ENCODE results near the gene SELENOM.
"Not testable (repeated sequence)": the region's sequence is repeated elsewhere in the genome, so short reads cannot be mapped to it uniquely, and the experiment has no call there.

The SELENOM gene

GRCh38 chr22:31130873-31131272 lies 23.5 kb upstream of the SELENOM start:
- no peak for DNase-seq (ENCODE audit: low read depth)

- DNase-seq (ENCODE audit: low read depth), result no peak
These were observed 20.8 kb upstream of the SELENOM start for GRCh38 chr22:31128156-31128555.

GRCh38 chr22:31127181-31127772 lies 19.9 kb upstream of the SELENOM start:
- DNase-seq (ENCODE audit: low read depth), result no peak

GRCh38 chr22:31126869-31127175 lies 19.5 kb upstream of the SELENOM start:
- DNase-seq (ENCODE audit: low read depth), result no peak

GRCh38 chr22:31126128-31126868 lies 18.9 kb upstream of the SELENOM start:
- DNase-seq (ENCODE audit: low read depth), result no peak

- DNase-seq (ENCODE audit: low read depth), result no peak
These were observed 18.3 kb upstream of the SELENOM start for GRCh38 chr22:31125521-31126117.

GRCh38 chr22:31124811-31125465 lies 17.6 kb upstream of the SELENOM start:
- no peak for DNase-seq (ENCODE audit: low read depth)

- no peak for DNase-seq (ENCODE audit: low read depth)
These were observed 16.9 kb upstream of the SELENOM start for GRCh38 chr22:31124290-31124689.

GRCh38 chr22:31123292-31123602 lies 15.9 kb upstream of the SELENOM start:
- DNase-seq (ENCODE audit: low read depth), result no peak

- no peak for DNase-seq (ENCODE audit: low read depth)
These were observed 15.3 kb upstream of the SELENOM start, which contains the start of gene INPP5J for GRCh38 chr22:31122532-31123291. Gene INPP5J (plus strand): TSS chr22:31122966. CDS start chr22:31123015, 49 bp downstream.

GRCh38 chr22:31122196-31122531 lies 14.8 kb upstream of the SELENOM start:
- DNase-seq (ENCODE audit: low read depth), result no peak

GRCh38 chr22:31121403-31121802 lies 14.0 kb upstream of the SELENOM start:
- DNase-seq (ENCODE audit: low read depth), result no peak

- no peak for DNase-seq (ENCODE audit: low read depth)
These were observed 13.3 kb upstream of the SELENOM start for GRCh38 chr22:31120642-31121041.

GRCh38 chr22:31120230-31120629 lies 12.9 kb upstream of the SELENOM start:
- DNase-seq (ENCODE audit: low read depth), result no peak

- DNase-seq (ENCODE audit: low read depth), result no peak
These were observed 11.8 kb upstream of the SELENOM start for GRCh38 chr22:31119026-31119717.

GRCh38 chr22:31118046-31118820 lies 10.9 kb upstream of the SELENOM start:
- DNase-seq (ENCODE audit: low read depth), result no peak

GRCh38 chr22:31112547-31113091 lies 5.3 kb upstream of the SELENOM start:
- not testable (repeated sequence) for DNase-seq (ENCODE audit: low read depth)

GRCh38 chr22:31107894-31108218 lies 488 bp upstream of the SELENOM start:
- DNase-seq (ENCODE audit: low read depth), result no peak

GRCh38 chr22:31106731-31107177 lies 614 bp downstream of the SELENOM start:
- DNase-seq (ENCODE audit: low read depth), result no peak

GRCh38 chr22:31106001-31106571 lies 1.3 kb downstream of the SELENOM start:
- DNase-seq (ENCODE audit: low read depth), result no peak
